H9 (cell line): ENCODE measurements around the gene NRXN3. TPM values are rescaled to one million over a fixed set of nuclear protein-coding genes. Genes with fewer than 3 reads are reported as not detected.

ENCODE experiments used
- DNase-seq: peaks from one replicate; pipeline ENCODE4 v3.0.0-alpha.2; 2017
- H2AFZ ChIP-seq: one replicate; pipeline ENCODE4 v1.6.1; 2013; ENCODE audit warnings: mild to moderate bottlenecking, low read length, control low read depth, moderate library complexity
- H2AK5ac ChIP-seq: 2 replicates; pipeline ENCODE4 v1.6.1; 2013; ENCODE audit warnings: low read length, control low read depth, mixed read lengths; ENCODE audit not compliant: insufficient read length
- H2BK120ac ChIP-seq: one replicate; pipeline ENCODE4 v1.6.1; 2013; ENCODE audit warnings: low read depth, mild to moderate bottlenecking, low read length, control low read depth, inconsistent platforms; ENCODE audit not compliant: poor library complexity, severe bottlenecking
- H2BK12ac ChIP-seq: 2 replicates; pipeline ENCODE4 v1.6.1; 2013; ENCODE audit warnings: low read length, control low read depth, mixed read lengths, low read depth; ENCODE audit not compliant: insufficient read length
- H2BK15ac ChIP-seq: 2 replicates; pipeline ENCODE4 v1.6.1; 2013; ENCODE audit warnings: low read depth, low read length, control low read depth
- H2BK20ac ChIP-seq: one replicate; pipeline ENCODE4 v1.6.1; 2013; ENCODE audit warnings: low read depth, mild to moderate bottlenecking, low read length, control low read depth, inconsistent platforms; ENCODE audit not compliant: poor library complexity, severe bottlenecking
- H2BK5ac ChIP-seq: 2 replicates; pipeline ENCODE4 v1.6.1; 2013; ENCODE audit warnings: low read length, control low read depth, mixed read lengths; ENCODE audit not compliant: insufficient read length
- H3K14ac ChIP-seq: 2 replicates; pipeline ENCODE4 v1.6.1; 2013; ENCODE audit warnings: low read length, control low read depth; ENCODE audit not compliant: insufficient read depth
- H3K18ac ChIP-seq: 2 replicates; pipeline ENCODE4 v1.6.1; 2013; ENCODE audit warnings: low read depth, mild to moderate bottlenecking, mixed read lengths, low read length, control low read depth; ENCODE audit not compliant: insufficient read length
- H3K23ac ChIP-seq: 2 replicates; pipeline ENCODE4 v1.6.1; 2013; ENCODE audit warnings: low read length, control low read depth, mixed read lengths, low read depth; ENCODE audit not compliant: insufficient read length
- H3K23me2 ChIP-seq: 2 replicates; pipeline ENCODE4 v1.6.1; 2013; ENCODE audit warnings: low read depth, mild to moderate bottlenecking, mixed read lengths, low read length, control low read depth; ENCODE audit not compliant: insufficient read length, poor library complexity, severe bottlenecking
- H3K27ac ChIP-seq: 2 replicates; pipeline ENCODE4 v1.5.1; 2013; ENCODE audit warnings: low read length, control low read depth, mixed read lengths, low read depth; ENCODE audit not compliant: insufficient read length
- H3K27me3 ChIP-seq: 2 replicates; pipeline ENCODE4 v1.6.1; 2013; ENCODE audit warnings: low read length, control low read depth, inconsistent platforms; ENCODE audit not compliant: insufficient read depth
- H3K4ac ChIP-seq: 2 replicates; pipeline ENCODE4 v1.6.1; 2013; ENCODE audit warnings: low read depth, mild to moderate bottlenecking, control low read depth, inconsistent platforms, low read length, moderate library complexity
- H3K4me1 ChIP-seq: 2 replicates; pipeline ENCODE4 v1.6.1; 2013; ENCODE audit warnings: low read length, control low read depth, inconsistent platforms; ENCODE audit not compliant: insufficient read depth
- H3K4me2 ChIP-seq: 2 replicates; pipeline ENCODE4 v1.6.1; 2013; ENCODE audit warnings: low read length, control low read depth, mixed read lengths; ENCODE audit not compliant: insufficient read length, insufficient read depth
- H3K56ac ChIP-seq: 2 replicates; pipeline ENCODE4 v1.6.1; 2013; ENCODE audit warnings: low read depth, mild to moderate bottlenecking, mixed read lengths, low read length, control low read depth; ENCODE audit not compliant: insufficient read length
- H3K79me1 ChIP-seq: 2 replicates; pipeline ENCODE4 v1.6.1; 2013; ENCODE audit warnings: low read depth, mild to moderate bottlenecking, moderate library complexity, low read length, control low read depth, inconsistent platforms; ENCODE audit not compliant: insufficient read depth, poor library complexity, severe bottlenecking
- H3K79me2 ChIP-seq: 2 replicates; pipeline ENCODE4 v1.6.1; 2013; ENCODE audit warnings: low read length, control low read depth, inconsistent platforms; ENCODE audit not compliant: insufficient read depth
- H3K9ac ChIP-seq: 2 replicates; pipeline ENCODE4 v1.6.1; 2013; ENCODE audit warnings: low read length, control low read depth, mixed read lengths; ENCODE audit not compliant: insufficient read length; ENCODE audit errors: extremely low read depth
- H3K9me3 ChIP-seq: one replicate; pipeline ENCODE4 v1.6.1; 2013; ENCODE audit warnings: low read depth, low read length, inconsistent platforms; ENCODE audit not compliant: control insufficient read depth
- H3T11ph ChIP-seq: one replicate; pipeline ENCODE4 v1.6.1; 2013; ENCODE audit warnings: mild to moderate bottlenecking, low read length, control low read depth, inconsistent platforms
- H4K20me1 ChIP-seq: one replicate; pipeline ENCODE4 v1.6.1; 2013; ENCODE audit not compliant: control insufficient read depth, insufficient read length, insufficient read depth
- H4K5ac ChIP-seq: 2 replicates; pipeline ENCODE4 v1.6.1; 2013; ENCODE audit warnings: low read depth, mild to moderate bottlenecking, mixed read lengths, low read length, control low read depth; ENCODE audit not compliant: insufficient read length
- H4K8ac ChIP-seq: replicated peaks from 2 replicates; pipeline ENCODE4 v1.6.1; 2013; ENCODE audit warnings: low read length, control low read depth, mixed read lengths, low read depth; ENCODE audit not compliant: insufficient read length
- H4K91ac ChIP-seq: 2 replicates; pipeline ENCODE4 v1.6.1; 2013; ENCODE audit warnings: low read depth, mild to moderate bottlenecking, moderate library complexity, mixed read lengths, low read length, control low read depth; ENCODE audit not compliant: insufficient read length
- H3K27ac Mint-ChIP-seq, 3 experiments: 2 replicates in 2 of 3; 3 replicates in 1 of 3; pipeline ENCODE4 v1.8.0; 2020 to 2021; ENCODE audit warnings: mixed read lengths in 3 of 3, mild to moderate bottlenecking in 1 of 3, moderate library complexity in 1 of 3
- H3K27me3 Mint-ChIP-seq: 2 replicates; pipeline ENCODE4 v1.8.0; 2021; ENCODE audit warnings: low read depth, mild to moderate bottlenecking, moderate library complexity, mixed read lengths
- H3K36me3 Mint-ChIP-seq, 3 experiments: 2 replicates in 2 of 3; 3 replicates in 1 of 3; pipeline ENCODE4 v1.8.0; 2020 to 2021; ENCODE audit warnings: low read depth in 3 of 3, mixed read lengths in 3 of 3; ENCODE audit not compliant: insufficient read depth in 1 of 3
- H3K4me1 Mint-ChIP-seq, 2 experiments: 2 replicates each; pipeline ENCODE4 v1.8.0; 2020; ENCODE audit warnings: mixed read lengths in 2 of 2
- H3K4me3 Mint-ChIP-seq, 2 experiments: 2 replicates in 1 of 2; 3 replicates in 1 of 2; pipeline ENCODE4 v1.8.0; 2020 to 2021; ENCODE audit warnings: mild to moderate bottlenecking in 2 of 2, mixed read lengths in 2 of 2, moderate library complexity in 1 of 2
- H3K9me3 Mint-ChIP-seq, 2 experiments: 2 replicates in 1 of 2; 3 replicates in 1 of 2; pipeline ENCODE4 v1.8.0; 2020; ENCODE audit warnings: mild to moderate bottlenecking in 2 of 2, mixed read lengths in 2 of 2, moderate library complexity in 1 of 2
- CTCF ChIP-seq: fragments of 200-600 bp; sonication (generic); conservative IDR thresholded peaks from 3 replicates; pipeline ENCODE4 v1.8.0; 2021; ENCODE audit warnings: antibody characterized with exemption, mild to moderate bottlenecking
- WGBS: extraction: QIAGEN DNeasy Blood & Tissue Kit; methylation state at CpG from one replicate; pipeline ENCODE4 v1.1.7; 2013; ENCODE audit warnings: missing lambda C conversion rate, low lambda C conversion rate, mixed read lengths; ENCODE audit not compliant: insufficient read length; ENCODE audit errors: extremely low coverage; 5-methylcytosine and 5-hydroxymethylcytosine counted together
- total RNA-seq: library from RNA; stranded (reverse); gene quantifications from 2 replicates; pipeline ENCODE4 v1.2.1, GENCODE V29; 2021

The NRXN3 gene
- total RNA-seq, 1 experiment from 2014 or later = 1.8 TPM

- H3K36me3 Mint-ChIP-seq = peaks cover 0 to 3% (median 0%) of the 10 kb centered on the region in 3 experiments; a peak in 1 of 7 replicates
- peak overlapping the region in 1 of 3 experiments; percentile 27; a peak in 2 of 7 replicates for H3K27ac Mint-ChIP-seq
- Histone ChIP-seq H2BK5ac (no peak overlapping the region), H2AFZ (no peak overlapping the region), H4K20me1 (no peaks in the 10 kb centered on the region), H3K9me3 (no peaks in the 10 kb centered on the region), H4K91ac (no peak overlapping the region), H3K79me1 (no peaks in the 10 kb centered on the region), H3K27ac (no peak overlapping the region), H3K4me2 (no peak overlapping the region), H3K23ac (no peak overlapping the region), H2BK20ac (no peak overlapping the region), H2BK15ac (no peak overlapping the region), H3K4ac (no peak overlapping the region), H3K18ac (no peak overlapping the region), H3K27me3 (no peaks in the 10 kb centered on the region), H3K56ac (no peak overlapping the region), H2AK5ac (no peak overlapping the region), H4K5ac (no peak overlapping the region), H3K23me2 (no peaks in the 10 kb centered on the region), H4K8ac (no peak overlapping the region), H2BK12ac (no peak overlapping the region), H3K4me1 (no peaks in the 10 kb centered on the region), H2BK120ac (no peak overlapping the region), H3T11ph (no peak overlapping the region), H3K9ac (no peak overlapping the region), H3K79me2 (no peaks in the 10 kb centered on the region), H3K14ac (no peak overlapping the region)
- TF ChIP-seq CTCF = peak; percentile 52
- H3K4me3 Mint-ChIP-seq = no peak overlapping the region
- no CpG with 5 or more reads among the region's 14 CpGs for WGBS
- peaks cover 5% of the 10 kb centered on the region for H3K27me3 Mint-ChIP-seq
- 0 out of 5 replicates have a peak, but pooled peaks cover 0 to 4% of the 10 kb centered on the region in 2 experiments for H3K9me3 Mint-ChIP-seq
- H3K4me1 Mint-ChIP-seq = peaks cover 9 to 14% of the 10 kb centered on the region in 2 experiments
- DNase-seq = no peak
Measured at GRCh38 chr14:78227248-78228077, 57.3 kb downstream of the NRXN3 start.
